GM18873 (cell line): ENCODE results near the gene CHST12.

Source experiments
- ATAC-seq: cut with Tn5 transposase; IDR thresholded peaks from one replicate; pipeline ENCODE4 v1.9.1; 2021; ENCODE audit warnings: mild to moderate bottlenecking, moderate library complexity, moderate number of reproducible peaks; ENCODE audit not compliant: unreplicated experiment, low FRiP score

The CHST12 gene

DNA sequence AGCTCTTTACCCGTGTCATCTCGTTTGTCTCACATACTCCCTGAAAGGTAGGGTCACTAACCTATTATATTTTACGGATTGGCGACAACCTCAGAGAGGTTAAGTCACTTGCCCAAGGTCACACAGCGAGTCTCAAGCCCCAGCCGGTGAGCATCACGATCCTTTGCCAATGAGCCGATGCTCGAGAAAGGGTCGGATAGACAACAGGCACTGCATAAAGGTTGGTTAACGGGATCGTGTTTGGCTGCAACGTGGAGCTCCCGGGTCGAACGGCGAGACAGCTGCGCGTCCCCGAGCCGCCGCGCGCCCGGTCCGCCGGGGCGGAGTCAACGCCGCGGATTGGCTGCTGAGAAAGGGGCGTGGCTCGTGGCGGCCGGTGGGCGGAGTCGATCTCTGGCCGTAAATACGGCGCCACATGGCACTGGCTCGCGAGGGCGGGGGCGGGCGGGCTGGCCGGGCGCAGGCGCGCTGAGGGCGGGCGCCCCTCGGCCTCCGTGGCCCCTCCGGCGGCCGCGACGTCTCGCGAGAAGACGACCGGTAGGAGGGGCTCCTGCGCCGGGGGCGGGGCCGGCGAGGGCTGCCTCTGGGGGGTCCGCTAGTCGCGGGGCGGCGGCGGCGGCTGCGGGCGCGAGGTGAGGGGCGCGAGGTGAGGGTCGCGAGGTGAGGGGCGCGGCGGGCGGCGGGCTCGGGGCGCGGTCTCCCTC, at the start of gene CHST12:
Gene CHST12, plus strand, starts transcription at position 598 of the 704 bp plus-strand sequence. CDS start 29,029 bp downstream, outside the sequence.
- ATAC-seq, result peak; percentile 35

DNA sequence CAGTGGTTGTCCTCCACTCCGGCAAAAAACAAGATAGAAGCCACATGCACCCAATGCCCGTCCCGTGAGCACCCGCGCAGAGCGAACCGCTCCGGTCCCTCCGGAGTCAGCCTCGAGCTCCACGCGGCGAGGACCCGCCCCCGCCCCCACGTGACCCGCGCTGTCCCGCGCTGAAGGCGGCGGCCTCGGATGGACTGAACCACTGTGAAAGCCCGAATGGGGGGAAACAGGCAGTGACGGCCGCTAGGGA, 49.5 kb upstream of the CHST12 start:
- peak; percentile 45 for ATAC-seq

DNA sequence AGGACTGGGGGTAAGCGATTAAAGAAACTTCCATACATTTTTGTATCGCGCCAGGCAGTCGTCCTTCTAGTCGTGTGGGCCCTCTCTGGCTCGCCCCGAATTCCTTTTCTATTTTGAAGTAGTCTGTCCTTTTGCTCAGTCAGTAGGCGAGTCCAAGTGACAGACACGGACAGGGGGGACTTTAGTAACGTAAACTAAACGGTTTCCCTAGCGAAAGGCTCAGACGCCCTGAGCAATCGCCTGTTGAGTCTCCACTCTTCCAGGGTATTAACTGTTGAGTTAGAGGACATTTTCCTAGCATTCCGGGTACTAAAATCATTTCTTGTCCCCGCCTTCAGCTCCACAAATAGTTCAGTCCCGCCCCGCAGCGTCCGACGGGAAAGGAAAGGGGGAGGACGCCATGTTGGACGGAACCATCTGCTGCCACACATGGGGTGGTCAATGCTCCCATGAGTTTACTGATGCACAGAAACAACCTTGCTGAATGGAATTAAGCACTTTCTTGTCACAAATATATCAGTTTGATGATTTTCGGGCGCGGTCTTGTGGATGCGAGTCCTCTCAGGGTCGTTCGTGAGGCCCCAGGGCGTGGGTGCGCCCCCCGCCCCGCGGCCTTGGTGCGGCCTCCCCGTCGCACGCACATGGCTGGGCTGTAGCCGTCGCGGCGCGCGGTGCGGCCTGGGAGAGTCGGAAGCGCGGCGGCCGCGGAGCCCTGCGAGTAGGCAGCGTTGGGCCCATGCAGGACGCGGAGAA, 49.0 kb upstream of the CHST12 start, which contains the start of gene EIF3B:
Gene EIF3B, plus strand, starts transcription at position 642 of the 753 bp plus-strand sequence. Its CDS starts 95 bp downstream, at position 737.
- peak; percentile 72 for ATAC-seq

DNA sequence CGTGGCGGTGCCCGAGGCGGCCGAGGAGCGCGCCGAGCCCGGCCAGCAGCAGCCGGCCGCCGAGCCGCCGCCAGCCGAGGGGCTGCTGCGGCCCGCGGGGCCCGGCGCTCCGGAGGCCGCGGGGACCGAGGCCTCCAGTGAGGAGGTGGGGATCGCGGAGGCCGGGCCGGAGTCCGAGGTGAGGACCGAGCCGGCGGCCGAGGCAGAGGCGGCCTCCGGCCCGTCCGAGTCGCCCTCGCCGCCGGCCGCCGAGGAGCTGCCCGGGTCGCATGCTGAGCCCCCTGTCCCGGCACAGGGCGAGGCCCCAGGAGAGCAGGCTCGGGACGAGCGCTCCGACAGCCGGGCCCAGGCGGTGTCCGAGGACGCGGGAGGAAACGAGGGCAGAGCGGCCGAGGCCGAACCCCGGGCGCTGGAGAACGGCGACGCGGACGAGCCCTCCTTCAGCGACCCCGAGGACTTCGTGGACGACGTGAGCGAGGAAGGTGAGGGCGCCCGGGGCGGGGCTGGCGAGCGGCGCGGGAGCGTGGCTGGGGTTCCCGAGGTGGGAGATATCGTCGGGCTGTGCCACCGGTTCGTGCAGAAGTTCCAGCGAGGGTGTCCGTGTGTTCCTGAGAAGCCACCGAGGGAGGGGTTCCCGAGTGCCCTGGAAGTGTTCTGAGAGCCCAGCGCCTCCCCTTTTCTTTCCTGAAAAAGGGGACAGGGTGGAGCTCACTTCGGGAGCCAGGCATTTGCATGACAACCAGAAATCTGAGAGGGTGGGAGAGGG, 48.3 kb upstream of the CHST12 start:
- peak; percentile 3 for ATAC-seq

DNA sequence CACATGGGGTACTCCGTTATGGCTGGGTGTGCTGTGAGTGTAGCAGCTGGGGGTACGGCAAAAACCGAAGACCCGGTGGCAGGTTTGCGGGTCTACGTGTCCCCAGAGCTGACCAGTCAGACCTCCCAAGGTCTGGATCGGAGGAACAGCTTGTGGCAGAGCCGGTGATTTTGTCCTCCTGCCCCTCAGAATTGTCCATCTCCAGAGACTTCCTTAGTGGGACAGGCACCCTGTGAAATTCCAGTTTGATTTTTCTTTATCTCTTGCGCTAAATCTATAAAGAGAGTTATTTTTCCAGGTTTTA, 47.8 kb upstream of the CHST12 start:
- ATAC-seq, result no peak

DNA sequence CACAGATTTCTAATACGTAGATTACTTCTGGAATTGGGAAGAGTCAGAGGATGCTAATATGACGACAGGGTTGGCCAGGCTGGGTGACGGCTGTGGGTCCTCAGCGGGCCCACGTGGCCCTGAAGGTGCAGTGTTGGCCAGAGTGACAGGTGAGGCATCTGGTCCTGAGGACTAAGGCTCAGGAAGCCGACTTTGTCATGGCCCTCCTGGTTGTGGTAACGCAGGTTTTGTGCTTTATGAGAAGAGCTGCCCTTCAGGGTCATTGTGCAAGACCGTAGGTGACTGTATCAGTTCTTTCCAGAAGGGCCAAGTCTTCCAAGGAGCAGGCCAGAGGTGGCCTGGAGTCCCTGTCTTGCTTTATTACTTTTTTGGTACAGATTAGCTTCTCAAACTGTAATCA, 46.2 kb upstream of the CHST12 start:
- ATAC-seq, result no peak

DNA sequence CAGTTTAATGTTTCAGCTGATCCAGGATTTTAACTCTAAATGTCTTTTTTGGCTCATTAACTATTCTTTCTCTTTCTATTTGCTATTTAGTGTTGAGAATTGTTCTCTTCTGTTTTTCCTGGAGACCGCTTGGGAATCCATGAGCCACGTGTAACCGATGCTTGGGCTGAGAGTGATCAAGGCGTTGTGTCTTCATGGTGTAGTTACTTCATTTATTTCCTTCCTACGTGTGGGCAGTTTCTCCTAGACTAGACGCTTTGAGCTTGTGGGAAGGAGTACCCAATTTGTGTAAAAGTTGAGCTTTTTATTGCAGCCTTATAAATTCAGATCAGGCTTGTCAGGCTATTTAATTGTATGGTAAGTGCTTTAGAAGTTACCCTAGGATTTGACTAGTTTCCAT, 45.8 kb upstream of the CHST12 start:
- no peak for ATAC-seq

DNA sequence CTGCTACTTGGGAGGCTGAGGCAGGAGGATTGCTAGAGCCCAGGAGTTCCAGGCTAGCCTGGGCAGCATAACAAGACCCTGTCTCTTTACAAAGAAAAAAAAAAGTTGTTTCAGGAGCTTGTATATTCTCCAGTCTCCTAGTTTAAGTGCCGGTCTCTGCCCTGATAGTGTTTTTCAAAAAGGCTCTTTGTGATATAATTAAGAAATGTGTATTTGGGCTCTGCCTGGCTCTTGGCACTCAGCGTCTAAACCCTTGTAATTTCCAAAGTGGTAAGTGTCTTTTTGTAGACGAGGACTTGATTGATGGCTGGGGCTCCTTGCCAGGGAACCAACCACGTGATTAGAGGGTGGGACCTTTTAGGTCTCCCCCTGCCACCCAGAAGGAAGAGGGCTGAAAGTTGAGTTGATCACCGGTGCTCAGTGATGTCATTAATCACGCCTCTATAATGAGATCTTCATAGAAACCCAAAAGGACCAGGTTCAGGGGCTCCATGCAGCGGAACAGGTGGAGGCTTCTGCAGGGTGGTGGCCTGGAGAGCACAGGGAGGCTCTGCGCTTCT, 44.4 kb upstream of the CHST12 start:
- ATAC-seq, result no peak

DNA sequence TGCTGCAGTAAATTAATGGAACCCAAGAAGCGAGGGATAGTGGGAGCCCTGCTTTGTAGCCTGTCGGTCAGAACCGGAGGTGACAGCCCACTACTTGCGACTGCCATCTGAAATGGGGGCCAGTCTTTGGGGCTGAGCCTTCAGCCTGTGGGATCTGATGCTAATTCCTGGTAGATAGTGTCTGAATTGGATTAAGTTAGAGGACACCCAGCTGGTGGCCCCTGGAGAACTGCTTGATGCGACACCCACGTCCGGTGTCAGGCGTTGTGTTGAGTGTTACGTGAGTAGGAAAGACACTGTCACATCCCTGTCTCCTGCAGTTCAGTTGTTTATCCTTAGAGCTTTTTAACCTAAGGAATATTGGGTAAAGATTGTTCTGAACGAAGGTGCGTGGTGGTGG, 43.8 kb upstream of the CHST12 start:
- no peak for ATAC-seq

DNA sequence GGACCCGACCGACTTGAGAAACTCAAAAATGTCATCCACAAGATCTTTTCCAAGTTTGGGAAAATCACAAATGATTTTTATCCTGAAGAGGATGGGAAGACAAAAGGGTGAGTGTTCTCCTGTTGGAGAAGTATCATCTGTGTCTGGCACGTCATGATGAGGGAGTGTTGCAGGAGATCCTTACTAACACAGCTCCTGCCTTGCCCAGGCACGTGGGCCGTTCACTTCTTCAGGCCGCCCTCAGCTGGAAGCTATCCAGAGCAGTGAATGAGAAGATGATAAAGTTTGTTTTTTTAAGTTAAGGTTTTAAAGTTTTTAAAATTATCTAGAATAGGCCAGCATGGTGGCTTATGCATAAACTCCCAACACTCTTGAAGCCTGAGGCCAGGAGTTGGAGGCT, 42.6 kb upstream of the CHST12 start:
- ATAC-seq, result no peak

DNA sequence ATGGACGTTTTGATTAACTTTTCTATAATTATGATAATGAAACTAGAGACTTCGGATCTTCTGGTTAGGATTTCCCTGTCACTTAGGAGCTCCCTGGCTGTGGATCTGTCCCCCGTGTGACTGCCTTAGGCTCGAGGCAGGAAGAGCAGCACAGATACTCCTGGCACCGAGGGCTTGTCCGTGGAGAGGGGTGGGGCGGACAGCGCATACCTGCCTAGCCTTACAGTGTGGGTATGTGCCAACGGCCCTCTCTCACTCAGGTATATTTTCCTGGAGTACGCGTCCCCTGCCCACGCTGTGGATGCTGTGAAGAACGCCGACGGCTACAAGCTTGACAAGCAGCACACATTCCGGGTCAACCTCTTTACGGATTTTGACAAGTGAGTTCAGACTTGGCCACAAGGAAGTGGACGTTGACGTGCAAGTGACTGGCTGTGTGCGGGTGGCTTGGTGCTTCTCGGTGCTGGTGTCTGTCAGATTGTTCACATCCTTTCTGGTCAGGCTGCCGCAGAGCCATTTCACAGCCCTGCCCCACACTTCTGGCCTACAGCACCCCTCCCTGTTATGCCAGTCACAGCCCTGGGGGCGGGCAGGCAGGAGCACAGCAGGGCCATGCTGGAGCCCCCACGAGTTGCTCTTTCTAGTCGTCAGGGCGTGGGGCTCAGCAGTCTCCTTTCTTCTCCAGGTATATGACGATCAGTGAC, 40.9 kb upstream of the CHST12 start:
- no peak for ATAC-seq

DNA sequence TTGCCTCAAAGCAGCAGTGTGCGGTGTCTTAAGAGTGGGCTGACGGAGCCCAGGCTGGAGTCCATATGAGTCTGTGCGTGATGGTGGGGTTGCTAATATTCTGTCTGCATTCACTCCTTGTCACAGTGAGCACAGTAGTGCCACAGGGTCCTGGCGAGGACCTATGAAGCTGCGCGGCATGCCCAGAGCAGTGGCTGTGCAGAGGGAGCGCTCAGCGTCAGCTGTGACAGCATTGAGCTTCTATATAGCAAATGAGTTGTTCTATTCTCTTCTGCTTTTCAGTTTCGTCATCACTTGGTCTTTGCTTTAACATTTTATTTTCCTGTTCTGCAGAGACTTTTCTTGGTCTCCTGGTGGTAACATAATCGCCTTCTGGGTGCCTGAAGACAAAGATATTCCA, 34.3 kb upstream of the CHST12 start:
- no peak for ATAC-seq

DNA sequence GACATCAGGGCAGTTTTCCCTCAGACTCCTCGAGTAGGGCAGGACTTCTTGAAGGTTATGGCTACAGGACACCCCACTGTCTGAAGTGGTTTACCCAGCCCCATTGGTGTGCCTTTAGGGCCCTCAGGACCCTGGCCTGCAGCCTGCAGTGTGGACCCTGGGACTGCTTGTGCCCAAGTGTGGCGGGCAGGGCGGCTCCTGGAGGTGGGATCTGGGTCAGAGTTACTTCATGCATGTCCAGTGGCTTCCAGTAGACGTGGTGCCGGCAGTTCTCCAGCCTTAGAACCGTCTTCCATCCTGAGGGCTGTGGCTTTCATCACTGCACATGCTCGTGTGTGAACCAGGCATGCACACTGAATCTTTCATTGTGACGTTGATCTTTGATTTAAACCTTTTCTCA, 32.1 kb upstream of the CHST12 start:
- no peak for ATAC-seq

DNA sequence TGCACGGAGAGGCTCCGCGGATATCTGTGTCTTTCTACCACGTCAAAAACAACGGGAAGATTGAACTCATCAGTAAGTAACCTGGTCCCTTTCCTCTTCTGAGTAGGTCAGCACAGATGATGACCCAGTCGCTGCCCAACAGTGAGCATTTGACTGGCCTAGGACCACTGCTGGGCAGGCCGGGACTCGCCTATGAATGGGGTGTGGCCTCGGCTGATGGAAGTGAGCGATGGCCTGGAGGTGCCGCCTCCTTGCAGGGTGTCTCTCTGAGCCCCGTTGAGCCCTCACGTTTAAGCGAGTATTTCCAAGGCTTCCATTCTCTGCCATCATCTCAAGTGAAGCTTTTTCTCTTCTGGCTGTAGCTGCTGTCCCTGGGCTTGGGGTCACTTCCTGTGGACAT, 30.7 kb upstream of the CHST12 start:
- ATAC-seq, result no peak

DNA sequence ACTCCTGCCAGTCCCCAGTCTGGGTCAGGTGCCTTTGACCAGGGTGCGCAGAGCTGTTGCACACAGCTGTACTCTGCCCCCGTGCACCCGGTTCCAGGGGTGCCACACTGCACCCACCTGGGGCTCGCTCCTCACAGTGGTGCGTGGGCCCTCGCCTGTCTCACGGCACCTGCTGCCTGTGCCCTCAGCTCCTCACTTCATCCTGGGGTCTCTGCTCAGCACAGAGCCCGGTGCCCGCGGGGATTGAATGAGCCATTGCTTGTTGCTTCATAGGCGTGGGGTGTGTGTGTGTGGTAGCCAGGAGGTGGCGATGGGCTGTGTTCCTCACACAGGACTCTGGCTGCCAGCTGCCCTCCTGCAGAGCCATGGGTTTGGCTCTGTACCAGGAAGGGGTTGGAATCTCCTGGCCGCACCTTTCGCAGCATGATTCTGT, 30.3 kb upstream of the CHST12 start:
- ATAC-seq, result no peak

DNA sequence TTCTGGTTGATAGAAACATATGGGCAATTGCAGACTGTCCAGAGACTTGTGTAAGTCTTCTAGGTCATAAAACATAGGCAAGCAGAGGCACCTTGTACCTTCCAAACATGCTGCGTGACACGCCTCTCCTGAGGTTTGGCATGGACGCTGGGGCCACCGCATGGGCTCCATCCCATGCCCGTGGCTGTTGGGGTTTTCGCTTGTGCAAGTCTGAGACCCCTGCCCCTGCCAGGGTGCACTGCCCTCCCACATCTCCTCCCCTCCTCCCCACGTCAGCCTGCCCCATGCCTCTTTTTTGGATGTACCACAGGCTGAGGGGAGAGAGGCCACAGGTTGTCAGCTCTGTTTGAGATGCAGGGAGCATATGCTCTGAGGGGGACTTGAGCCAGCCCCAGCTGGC, 29.8 kb upstream of the CHST12 start:
- ATAC-seq, result no peak

DNA sequence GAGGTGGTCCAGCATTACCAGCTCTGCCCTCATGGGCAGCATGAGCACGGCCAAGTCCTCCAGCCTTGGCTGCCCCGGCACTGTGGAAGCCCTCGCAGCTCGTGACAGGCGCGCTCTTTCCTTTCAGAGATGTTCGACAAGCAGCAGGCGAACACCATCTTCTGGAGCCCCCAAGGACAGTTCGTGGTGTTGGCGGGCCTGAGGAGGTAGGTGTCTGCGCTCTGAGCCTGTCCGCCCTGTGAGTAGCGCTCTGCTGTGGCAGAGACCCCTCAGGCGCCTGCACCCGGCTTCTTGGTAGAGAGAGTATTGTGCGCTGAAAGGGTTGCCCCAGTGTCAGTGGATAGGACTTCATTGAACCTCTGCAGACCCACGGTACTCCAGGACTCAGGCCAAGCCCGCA, 29.0 kb upstream of the CHST12 start:
- no peak for ATAC-seq

DNA sequence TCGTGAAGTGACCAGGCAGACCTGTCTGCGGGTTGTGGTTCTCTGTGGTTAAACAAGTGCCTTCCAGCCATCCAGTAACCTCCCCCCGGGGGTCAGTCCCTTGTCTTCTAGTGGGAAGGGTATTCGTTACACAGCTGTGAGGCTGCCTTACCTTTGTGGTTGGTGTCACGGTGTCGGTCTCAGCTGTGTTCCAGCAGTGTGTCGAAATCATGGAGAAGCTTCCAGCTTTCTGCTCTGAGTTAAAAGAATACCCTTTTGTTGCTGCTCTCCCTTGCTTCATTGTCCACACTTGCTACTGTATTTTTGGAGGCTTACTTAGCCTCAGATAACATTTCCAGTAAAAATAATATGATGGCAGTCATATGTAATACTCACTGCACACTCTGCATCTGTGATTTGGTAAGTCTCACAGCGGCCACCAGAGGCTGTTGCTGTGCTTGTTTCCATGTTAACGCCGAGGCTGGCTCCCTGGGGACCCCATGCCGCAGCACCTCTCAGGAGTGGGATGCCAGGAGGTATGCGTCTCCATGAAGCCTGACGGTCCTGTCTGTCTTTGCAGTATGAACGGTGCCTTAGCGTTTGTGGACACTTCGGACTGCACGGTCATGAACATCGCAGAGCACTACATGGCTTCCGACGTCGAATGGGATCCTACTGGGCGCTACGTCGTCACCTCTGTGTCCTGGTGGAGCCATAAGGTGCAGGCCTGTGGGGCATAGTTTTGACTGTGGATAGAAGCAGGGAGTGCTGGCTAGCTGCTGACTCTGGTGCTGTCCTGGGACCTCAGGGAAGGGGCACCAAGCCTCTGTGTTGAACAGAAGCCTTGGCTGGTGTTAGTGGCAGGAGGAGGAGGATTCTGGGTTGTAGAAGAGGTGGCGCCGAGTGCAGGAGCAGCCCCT, 28.3 kb upstream of the CHST12 start:
- ATAC-seq, result no peak

DNA sequence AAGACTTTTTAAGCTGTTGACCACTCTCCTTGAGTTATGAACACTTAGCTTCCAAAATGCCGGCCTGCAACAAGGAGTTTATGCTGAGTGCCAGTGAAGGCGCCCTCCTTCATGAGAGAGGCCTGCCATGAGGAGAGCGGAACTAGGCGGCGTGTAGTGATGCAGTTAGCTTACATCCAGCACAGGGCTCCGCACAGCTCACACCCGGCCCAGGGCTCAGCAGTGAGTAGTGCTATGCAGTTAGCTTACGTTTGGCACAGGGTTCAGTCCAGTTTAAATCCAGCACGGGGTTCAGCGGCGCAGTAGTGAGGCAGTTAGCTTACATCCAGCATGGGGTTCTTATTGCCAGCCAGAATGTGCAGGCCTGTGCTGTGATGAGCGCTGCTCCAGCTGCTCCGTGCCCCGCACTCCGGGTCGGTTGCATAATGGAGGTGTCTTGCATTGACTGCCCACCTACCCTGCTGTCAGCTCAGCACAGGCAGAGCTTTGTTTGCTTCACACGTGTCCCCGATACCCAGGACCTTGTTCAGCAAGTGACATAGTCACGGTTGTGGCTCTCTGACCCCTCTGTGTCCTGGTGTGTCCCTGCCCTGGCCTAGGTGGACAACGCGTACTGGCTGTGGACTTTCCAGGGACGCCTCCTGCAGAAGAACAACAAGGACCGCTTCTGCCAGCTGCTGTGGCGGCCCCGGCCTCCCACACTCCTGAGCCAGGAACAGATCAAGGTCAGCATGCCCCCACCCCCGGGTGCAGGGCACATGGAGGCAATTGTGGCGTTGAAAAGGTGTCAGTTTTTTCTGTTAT, 26.9 kb upstream of the CHST12 start:
- ATAC-seq, result no peak
